ENCODE results near the gene WDR88.

The WDR88 gene

GRCh38 chr19:33203529-33203928 lies 71.6 kb downstream of the WDR88 start:
- Histone ChIP-seq H3K9me3 (ENCODE audit: severe bottlenecking) (no peaks in the 10 kb centered on the region), H3K27ac (no peak overlapping the region), H3K4me3 (ENCODE audit: low read depth, low read length) (no peak overlapping the region), H3K27me3 (ENCODE audit: insufficient read depth, low read depth, severe bottlenecking) (no peaks in the 10 kb centered on the region), H3K36me3 (peaks cover 39% of the 10 kb centered on the region)
- no peak for DNase-seq
- TF ChIP-seq CTCF (IDR thresholded peaks at IDR 0.05; ENCODE audit: low read depth, low read length): no peak

- H3K9me3 ChIP-seq (ENCODE audit: severe bottlenecking): no peaks in the 10 kb centered on the region
- TF ChIP-seq CTCF (IDR thresholded peaks at IDR 0.05; ENCODE audit: low read depth, low read length): no peak
Observed at GRCh38 chr19:33204136-33204973, 72.4 kb downstream of the WDR88 start.

GRCh38 chr19:33205110-33205509 lies 73.2 kb downstream of the WDR88 start:
- Histone ChIP-seq H3K27me3 (ENCODE audit: insufficient read depth, low read depth, severe bottlenecking) (no peaks in the 10 kb centered on the region), H3K4me3 (ENCODE audit: low read depth, low read length) (no peak overlapping the region), H3K27ac (no peak overlapping the region), H3K9me3 (ENCODE audit: severe bottlenecking) (no peaks in the 10 kb centered on the region), H3K36me3 (peaks cover 35% of the 10 kb centered on the region)
- DNase-seq: no peak
- no peak for TF ChIP-seq CTCF (IDR thresholded peaks at IDR 0.05; ENCODE audit: low read depth, low read length)

More at GRCh38 chr19:33204136-33204973, 72.4 kb downstream of the WDR88 start:
- Histone ChIP-seq H3K36me3 (peaks cover 33% of the 10 kb centered on the region), H3K27ac (no peak overlapping the region), H3K4me3 (ENCODE audit: low read depth, low read length) (no peak overlapping the region), H3K27me3 (ENCODE audit: insufficient read depth, low read depth, severe bottlenecking) (no peaks in the 10 kb centered on the region)
- DNase-seq: no peak

- no peak for TF ChIP-seq CTCF (IDR thresholded peaks at IDR 0.05; ENCODE audit: low read depth, low read length)
- Histone ChIP-seq H3K27ac (no peak overlapping the region), H3K27me3 (ENCODE audit: insufficient read depth, low read depth, severe bottlenecking) (no peaks in the 10 kb centered on the region), H3K9me3 (ENCODE audit: severe bottlenecking) (no peaks in the 10 kb centered on the region), H3K4me3 (ENCODE audit: low read depth, low read length) (no peak overlapping the region), H3K36me3 (peaks cover 34% of the 10 kb centered on the region)
- DNase-seq: no peak
Observed at GRCh38 chr19:33205531-33206260, 73.8 kb downstream of the WDR88 start.

GRCh38 chr19:33206261-33207039 lies 74.5 kb downstream of the WDR88 start:
- Histone ChIP-seq H3K27ac (no peak overlapping the region), H3K27me3 (ENCODE audit: insufficient read depth, low read depth, severe bottlenecking) (no peaks in the 10 kb centered on the region), H3K9me3 (ENCODE audit: severe bottlenecking) (no peaks in the 10 kb centered on the region), H3K4me3 (ENCODE audit: low read depth, low read length) (no peak overlapping the region), H3K36me3 (peaks cover 34% of the 10 kb centered on the region)
- TF ChIP-seq CTCF (IDR thresholded peaks at IDR 0.05; ENCODE audit: low read depth, low read length): no peak
- DNase-seq: no peak
